Activated naive CD8-positive, alpha-beta T cell treated with anti-CD3 and anti-CD28 coated beads, Interleukin-2, amount 10 ng/mL, durations not matched to agents 7 days and 5 days (primary cell): ENCODE results near the gene UBE3C. TPM values are rescaled to one million over a fixed set of nuclear protein-coding genes. Genes with fewer than 3 reads are reported as not detected.
"Not testable (repeated sequence)": the region's sequence is repeated elsewhere in the genome, so short reads cannot be mapped to it uniquely, and the experiment has no call there.

Experiments used
- ATAC-seq: fragments of 150-1000 bp; cut with Tn5 transposase; one replicate; pipeline ENCODE4 v1.10.0; 2021; ENCODE audit warnings: low read depth, moderate library complexity
- POLR2A ChIA-PET: fragments of 350-600 bp; sonication (Branson Sonifier 250); formaldehyde crosslinking; loops from one replicate; lab custom pipeline; 2021; ENCODE audit warnings: antibody characterized with exemption; lab: Charles Lee
- DNase-seq: peaks from one replicate; pipeline ENCODE4 v3.0.0; 2021
- H3K27ac Mint-ChIP-seq: one replicate; pipeline ENCODE4 v1.8.0; 2022; ENCODE audit warnings: mild to moderate bottlenecking, mixed read lengths
- H3K27me3 Mint-ChIP-seq: one replicate; pipeline ENCODE4 v1.8.0; 2022; ENCODE audit warnings: mild to moderate bottlenecking, moderate library complexity, mixed read lengths
- H3K36me3 Mint-ChIP-seq: one replicate; pipeline ENCODE4 v1.8.0; 2021; ENCODE audit warnings: mild to moderate bottlenecking, mixed read lengths
- H3K4me1 Mint-ChIP-seq: one replicate; pipeline ENCODE4 v1.8.0; 2021; ENCODE audit warnings: mixed read lengths
- H3K4me3 Mint-ChIP-seq: one replicate; pipeline ENCODE4 v1.8.0; 2022; ENCODE audit warnings: mild to moderate bottlenecking, moderate library complexity, mixed read lengths
- H3K9me3 Mint-ChIP-seq: one replicate; pipeline ENCODE4 v1.8.0; 2021; ENCODE audit warnings: mixed read lengths
- total RNA-seq, 2 experiments: library from RNA; stranded (reverse); gene quantifications; one replicate each; pipeline ENCODE4 v1.2.3, GENCODE V29; 2021

The UBE3C gene
- total RNA-seq, 2 experiments from 2014 or later = 51.7 to 52.1 TPM

GRCh38 chr7:157139111-157139809 is 534 bp downstream of the UBE3C start:
- POLR2A ChIA-PET = interaction anchor here (1.7 kb wide), 1 partner anchor 12 kb away, joined by 4 read pairs; no protein-coding TSS in a partner anchor

GRCh38 chr7:157139810-157140510 is 1.2 kb downstream of the UBE3C start:
- H3K27ac Mint-ChIP-seq = peak overlapping the region; percentile 71
- H3K4me3 Mint-ChIP-seq = peak overlapping the region; percentile 82
- ATAC-seq (no peak), DNase-seq (no peak)
- H3K36me3 Mint-ChIP-seq = peaks cover 32% of the 10 kb centered on the region
- H3K4me1 Mint-ChIP-seq = peaks cover 37% of the 10 kb centered on the region
- no peaks in the 10 kb centered on the region for H3K9me3 Mint-ChIP-seq
- H3K27me3 Mint-ChIP-seq = no peaks in the 10 kb centered on the region
- POLR2A ChIA-PET = no interaction called here

More at GRCh38 chr7:157139111-157139809, 534 bp downstream of the UBE3C start:
- Mint-ChIP-seq H3K9me3 (no peaks in the 10 kb centered on the region), H3K27me3 (peaks cover 4% of the 10 kb centered on the region), H3K27ac (peak overlapping the region; percentile 71), H3K36me3 (peaks cover 26% of the 10 kb centered on the region), H3K4me1 (peaks cover 33% of the 10 kb centered on the region), H3K4me3 (peak overlapping the region; percentile 82)
- ATAC-seq = peak; percentile 75
- no peak for DNase-seq

GRCh38 chr7:157140511-157140905 is 1.8 kb downstream of the UBE3C start:
- Mint-ChIP-seq H3K27ac (peak overlapping the region; percentile 71), H3K36me3 (peaks cover 32% of the 10 kb centered on the region), H3K27me3 (no peaks in the 10 kb centered on the region), H3K4me3 (peak overlapping the region; percentile 82), H3K4me1 (peaks cover 38% of the 10 kb centered on the region), H3K9me3 (no peaks in the 10 kb centered on the region)
- POLR2A ChIA-PET = interaction anchor here (0.6 kb wide), 1 partner anchor 299 kb away, joined by 5 read pairs; no protein-coding TSS in a partner anchor
- no peak for DNase-seq
- ATAC-seq = no peak

- no peak for DNase-seq
- no peaks in the 10 kb centered on the region for H3K9me3 Mint-ChIP-seq
- no peak overlapping the region for H3K4me3 Mint-ChIP-seq
- H3K36me3 Mint-ChIP-seq = peaks cover 33% of the 10 kb centered on the region
- POLR2A ChIA-PET = no interaction called here
- ATAC-seq = no peak
- H3K27ac Mint-ChIP-seq = no peak overlapping the region
- H3K27me3 Mint-ChIP-seq = no peaks in the 10 kb centered on the region
- peaks cover 35% of the 10 kb centered on the region for H3K4me1 Mint-ChIP-seq
Observed at GRCh38 chr7:157141525-157142060, 2.9 kb downstream of the UBE3C start.

GRCh38 chr7:157143788-157144187 is 5.1 kb downstream of the UBE3C start:
- POLR2A ChIA-PET = no interaction called here
- H3K9me3 Mint-ChIP-seq = no peaks in the 10 kb centered on the region
- H3K27ac Mint-ChIP-seq = no peak overlapping the region
- ATAC-seq = no peak
- H3K4me3 Mint-ChIP-seq = no peak overlapping the region
- H3K27me3 Mint-ChIP-seq = no peaks in the 10 kb centered on the region
- no peak for DNase-seq
- H3K36me3 Mint-ChIP-seq = peaks cover 35% of the 10 kb centered on the region
- peaks cover 40% of the 10 kb centered on the region for H3K4me1 Mint-ChIP-seq

- DNase-seq (no peak), ATAC-seq (no peak)
- H3K4me1 Mint-ChIP-seq = peaks cover 27% of the 10 kb centered on the region
- no peaks in the 10 kb centered on the region for H3K27me3 Mint-ChIP-seq
- H3K36me3 Mint-ChIP-seq = peaks cover 16% of the 10 kb centered on the region
- POLR2A ChIA-PET = no interaction called here
- H3K4me3 Mint-ChIP-seq = no peak overlapping the region
- no peak overlapping the region for H3K27ac Mint-ChIP-seq
- no peaks in the 10 kb centered on the region for H3K9me3 Mint-ChIP-seq
Observed at GRCh38 chr7:157149317-157149716, 10.6 kb downstream of the UBE3C start.

GRCh38 chr7:157150882-157151281 is 12.2 kb downstream of the UBE3C start:
- H3K36me3 Mint-ChIP-seq = peaks cover 9% of the 10 kb centered on the region
- no peak overlapping the region for H3K27ac Mint-ChIP-seq
- peaks cover 25% of the 10 kb centered on the region for H3K4me1 Mint-ChIP-seq
- H3K27me3 Mint-ChIP-seq = no peaks in the 10 kb centered on the region
- ATAC-seq = no peak
- H3K4me3 Mint-ChIP-seq = no peak overlapping the region
- POLR2A ChIA-PET = interaction anchor here (1.2 kb wide), 1 partner anchor 12 kb away, joined by 4 read pairs; the partner anchor contains the start of gene UBE3C
- DNase-seq = no peak
- no peaks in the 10 kb centered on the region for H3K9me3 Mint-ChIP-seq

- H3K27ac Mint-ChIP-seq = no peak overlapping the region
- no peak overlapping the region for H3K4me3 Mint-ChIP-seq
- H3K4me1 Mint-ChIP-seq = peaks cover 25% of the 10 kb centered on the region
- POLR2A ChIA-PET = interaction anchor here (1.2 kb wide), 1 partner anchor 13 kb away, joined by 4 read pairs; the partner anchor contains the start of gene UBE3C
- H3K27me3 Mint-ChIP-seq = no peaks in the 10 kb centered on the region
- H3K9me3 Mint-ChIP-seq = no peaks in the 10 kb centered on the region
- no peak for ATAC-seq
- DNase-seq = no peak
- peaks cover 8% of the 10 kb centered on the region for H3K36me3 Mint-ChIP-seq
Observed at GRCh38 chr7:157151626-157152339, 13.1 kb downstream of the UBE3C start.

GRCh38 chr7:157152391-157152937 is 13.7 kb downstream of the UBE3C start:
- peaks cover 6% of the 10 kb centered on the region for H3K36me3 Mint-ChIP-seq
- no peak for ATAC-seq
- H3K27ac Mint-ChIP-seq = no peak overlapping the region
- H3K27me3 Mint-ChIP-seq = no peaks in the 10 kb centered on the region
- POLR2A ChIA-PET = no interaction called here
- H3K4me1 Mint-ChIP-seq = peaks cover 22% of the 10 kb centered on the region
- H3K4me3 Mint-ChIP-seq = no peak overlapping the region
- DNase-seq = no peak
- H3K9me3 Mint-ChIP-seq = no peaks in the 10 kb centered on the region

- Mint-ChIP-seq H3K36me3 (peaks cover 6% of the 10 kb centered on the region), H3K27me3 (no peaks in the 10 kb centered on the region), H3K27ac (no peak overlapping the region), H3K9me3 (no peaks in the 10 kb centered on the region), H3K4me1 (peaks cover 19% of the 10 kb centered on the region), H3K4me3 (no peak overlapping the region)
- DNase-seq = no peak
- ATAC-seq = no peak
- POLR2A ChIA-PET = no interaction called here
Observed at GRCh38 chr7:157153260-157153659, 14.5 kb downstream of the UBE3C start.

GRCh38 chr7:157155959-157156358 is 17.2 kb downstream of the UBE3C start:
- DNase-seq (no peak), ATAC-seq (no peak)
- no peak overlapping the region for H3K4me3 Mint-ChIP-seq
- POLR2A ChIA-PET = interaction anchor here (0.7 kb wide), 1 partner anchor 36 kb away, joined by 5 read pairs; no protein-coding TSS in a partner anchor
- H3K4me1 Mint-ChIP-seq = peaks cover 18% of the 10 kb centered on the region
- H3K9me3 Mint-ChIP-seq = peaks cover 2% of the 10 kb centered on the region
- no peaks in the 10 kb centered on the region for H3K27me3 Mint-ChIP-seq
- peaks cover 12% of the 10 kb centered on the region for H3K36me3 Mint-ChIP-seq
- no peak overlapping the region for H3K27ac Mint-ChIP-seq

GRCh38 chr7:157158400-157158799 is 19.7 kb downstream of the UBE3C start:
- H3K4me3 Mint-ChIP-seq = no peak overlapping the region
- H3K27me3 Mint-ChIP-seq = no peaks in the 10 kb centered on the region
- H3K4me1 Mint-ChIP-seq = peaks cover 7% of the 10 kb centered on the region
- H3K36me3 Mint-ChIP-seq = peaks cover 14% of the 10 kb centered on the region
- DNase-seq = no peak
- ATAC-seq = no peak
- no peak overlapping the region for H3K27ac Mint-ChIP-seq
- POLR2A ChIA-PET = no interaction called here
- H3K9me3 Mint-ChIP-seq = peaks cover 2% of the 10 kb centered on the region

- DNase-seq, H3K4me1 Mint-ChIP-seq, POLR2A ChIA-PET, H3K9me3 Mint-ChIP-seq, H3K4me3 Mint-ChIP-seq, H3K27me3 Mint-ChIP-seq, H3K27ac Mint-ChIP-seq, ATAC-seq: not testable (repeated sequence)
- peaks cover 19% of the 10 kb centered on the region for H3K36me3 Mint-ChIP-seq
Observed at GRCh38 chr7:157159537-157159936, 20.8 kb downstream of the UBE3C start.
